Muscle layer of colon (tissue), 2 donors: ENCODE data around the gene RNF222.

ENCODE experiments used
- H3K27ac ChIP-seq: one replicate; pipeline ENCODE4 v1.7.0; 2013; ENCODE audit warnings: low read depth, mild to moderate bottlenecking, low read length, moderate library complexity
- H3K27me3 ChIP-seq, 2 donors: one replicate each; pipeline ENCODE4 v1.7.0; 2013; ENCODE audit warnings: low read length in 2 of 2, mild to moderate bottlenecking in 2 of 2; ENCODE audit not compliant: insufficient read depth in 2 of 2, control insufficient read depth in 1 of 2
- H3K36me3 ChIP-seq: one replicate; pipeline ENCODE4 v1.7.0; 2013; ENCODE audit warnings: mild to moderate bottlenecking, low read length; ENCODE audit not compliant: insufficient read depth
- H3K4me1 ChIP-seq: one replicate; pipeline ENCODE4 v1.7.0; 2013; ENCODE audit warnings: mild to moderate bottlenecking, low read length; ENCODE audit not compliant: insufficient read depth
- H3K4me3 ChIP-seq, 2 donors: one replicate each; pipeline ENCODE4 v1.7.0; 2013; ENCODE audit warnings: low read length in 2 of 2, low read depth in 1 of 2, mild to moderate bottlenecking in 1 of 2, moderate library complexity in 1 of 2
- H3K9ac ChIP-seq: one replicate; pipeline ENCODE4 v1.7.0; 2013; ENCODE audit warnings: low read length
- H3K9me3 ChIP-seq: one replicate; pipeline ENCODE4 v1.7.0; 2013; ENCODE audit warnings: mild to moderate bottlenecking, low read length
- donor health status: abdominal sarcoma.
- donor health status: Adenocarcinoma of cecum.

The RNF222 gene

DNA sequence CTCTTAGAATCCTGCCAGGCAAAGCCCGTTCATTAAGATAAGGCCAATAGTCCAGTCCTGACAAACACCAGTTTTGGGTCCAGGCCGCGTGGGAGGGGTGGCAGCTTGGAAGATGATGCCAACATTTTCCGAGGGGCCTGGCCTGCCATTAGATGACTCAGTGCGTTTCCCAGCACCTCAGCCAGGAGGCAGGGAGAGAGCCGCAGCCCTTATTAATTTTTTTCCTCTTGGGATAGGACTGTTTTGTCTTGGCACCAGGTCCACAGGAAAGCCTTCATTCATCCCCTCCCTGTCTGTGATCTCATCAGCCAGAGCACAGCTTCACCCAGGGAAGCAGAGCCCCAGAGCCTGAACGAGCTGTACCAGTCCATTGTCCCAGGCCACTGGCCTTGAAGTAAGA lies 33.3 kb upstream of the RNF222 start:
- Histone ChIP-seq H3K4me3 (no peak overlapping the region), H3K9me3 (no peaks in the 10 kb centered on the region), H3K27me3 (no peaks in the 10 kb centered on the region), H3K4me1 (peaks cover 5% of the 10 kb centered on the region), H3K27ac (no peak overlapping the region), H3K9ac (no peak overlapping the region), H3K36me3 (no peaks in the 10 kb centered on the region)

DNA sequence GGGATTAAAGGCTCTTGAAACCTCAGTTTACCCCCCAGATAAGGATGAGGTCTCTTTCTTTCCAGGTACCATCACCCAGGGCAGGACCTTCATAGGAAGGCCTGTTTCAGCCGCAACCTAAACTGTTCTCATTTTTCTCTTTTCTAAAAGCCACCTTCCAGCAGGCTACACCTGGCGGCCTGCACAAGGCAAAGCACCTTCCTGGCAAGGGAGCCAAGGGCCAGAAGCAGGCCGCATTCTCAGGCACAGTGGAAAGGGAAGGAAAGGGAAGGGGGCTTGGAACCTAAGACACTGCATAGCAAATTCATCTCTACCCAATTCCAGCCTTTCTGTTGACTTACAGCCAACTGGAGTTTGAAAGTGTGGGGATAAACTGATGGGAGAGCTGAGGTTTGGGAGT lies 29.2 kb upstream of the RNF222 start:
- Histone ChIP-seq H3K36me3 (no peaks in the 10 kb centered on the region), H3K4me1 (no peaks in the 10 kb centered on the region), H3K27ac (no peak overlapping the region), H3K9ac (no peak overlapping the region), H3K4me3 (no peak overlapping the region), H3K9me3 (no peaks in the 10 kb centered on the region), H3K27me3 (no peaks in the 10 kb centered on the region)

DNA sequence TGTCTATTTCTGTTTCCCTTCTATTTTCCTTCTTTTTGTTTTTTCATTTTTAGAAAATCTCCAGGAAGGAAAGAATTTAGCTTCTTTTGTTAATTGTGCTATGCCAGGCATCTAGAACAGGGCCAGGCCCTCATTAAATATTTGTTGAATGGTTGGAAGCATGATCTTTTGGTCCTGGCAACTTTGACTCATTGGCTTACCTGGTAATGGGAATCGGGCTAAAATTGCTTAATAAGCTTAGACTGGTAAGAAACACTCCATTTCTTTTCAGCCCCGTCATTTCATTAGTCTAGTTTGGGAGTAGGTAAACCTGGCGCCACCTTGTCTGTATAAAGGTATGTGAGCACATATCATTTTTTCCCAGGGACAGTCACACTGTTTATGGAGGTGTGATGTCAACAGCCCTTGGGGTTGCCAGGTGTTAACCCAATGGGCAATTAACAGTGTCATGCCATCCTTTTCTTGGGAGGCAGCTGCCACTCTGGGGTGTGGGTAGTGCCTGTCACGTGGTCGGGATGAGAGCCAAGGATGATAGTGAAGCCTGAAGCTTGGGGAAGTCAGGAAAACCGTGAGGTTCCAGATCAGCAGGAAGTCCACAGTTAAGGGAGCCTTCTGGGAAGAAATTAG lies 28.6 kb upstream of the RNF222 start:
- Histone ChIP-seq H3K4me1 (no peaks in the 10 kb centered on the region), H3K36me3 (no peaks in the 10 kb centered on the region), H3K27ac (no peak overlapping the region), H3K4me3 (no peak overlapping the region), H3K9me3 (no peaks in the 10 kb centered on the region), H3K27me3 (no peaks in the 10 kb centered on the region), H3K9ac (no peak overlapping the region)

DNA sequence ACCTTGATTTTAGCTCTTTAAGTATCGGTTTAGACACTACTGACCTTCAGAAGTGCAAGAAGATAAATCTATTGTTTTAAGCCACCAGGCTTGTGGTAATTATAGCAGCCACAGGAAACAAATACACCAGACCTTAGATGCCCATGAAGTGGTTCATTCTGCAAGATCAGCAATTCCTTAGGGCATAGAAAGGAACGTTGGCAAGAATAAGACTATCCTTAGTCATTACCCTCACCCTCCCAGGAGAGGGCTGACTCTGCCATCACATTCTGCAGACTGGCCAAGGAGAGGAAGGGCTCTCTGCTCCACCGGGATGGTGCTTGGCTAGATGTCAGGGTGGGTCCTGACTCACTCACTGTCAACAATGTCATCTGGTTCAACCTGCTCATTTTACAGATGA lies 23.9 kb upstream of the RNF222 start:
- Histone ChIP-seq H3K36me3 (no peaks in the 10 kb centered on the region), H3K9me3 (no peaks in the 10 kb centered on the region), H3K27ac (no peak overlapping the region), H3K4me1 (no peaks in the 10 kb centered on the region), H3K4me3 (no peak overlapping the region), H3K9ac (no peak overlapping the region), H3K27me3 (no peaks in the 10 kb centered on the region)

DNA sequence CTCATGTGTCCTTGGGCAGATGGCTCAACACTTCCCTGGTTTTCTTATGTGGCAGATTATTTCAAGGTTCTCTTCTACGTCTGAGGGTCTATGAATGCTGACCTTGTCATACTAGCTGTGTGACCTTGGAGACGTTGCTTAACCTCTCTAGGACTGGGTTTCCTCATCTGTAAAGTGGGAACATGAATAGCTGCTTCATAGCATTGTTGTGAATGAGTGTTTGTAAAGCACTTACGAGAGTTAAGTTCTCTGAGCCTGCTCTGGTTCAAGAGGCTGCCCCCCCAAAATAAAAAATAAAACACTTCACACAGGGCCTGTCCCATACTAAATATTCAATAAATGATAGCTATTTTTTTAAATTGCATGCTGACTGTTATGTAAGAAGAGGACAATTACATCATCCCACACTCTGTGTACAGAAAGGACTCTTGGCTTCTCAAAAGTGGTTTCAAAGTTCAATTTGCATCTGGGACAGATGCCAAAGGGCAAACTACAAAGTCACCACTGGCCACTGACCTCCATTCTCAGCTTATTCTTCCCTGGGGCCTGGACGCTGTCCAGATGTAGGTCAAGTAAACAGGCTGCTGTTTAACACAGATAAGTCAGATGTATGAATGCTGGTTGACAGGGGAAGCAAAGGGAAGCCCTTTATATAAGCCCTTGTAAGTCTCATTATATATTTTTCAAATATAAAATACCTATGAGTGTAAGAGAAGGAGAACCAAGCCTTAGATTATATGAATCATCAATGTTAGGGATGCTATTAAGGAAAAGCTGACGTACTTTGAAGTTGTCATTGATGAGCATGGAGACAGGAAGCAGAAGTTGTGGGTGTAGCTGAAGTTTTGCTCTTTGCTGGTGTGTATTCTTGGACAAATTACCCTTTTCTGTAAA lies 22.7 kb upstream of the RNF222 start:
- Histone ChIP-seq H3K27me3 (no peaks in the 10 kb centered on the region), H3K4me1 (no peaks in the 10 kb centered on the region), H3K4me3 (no peak overlapping the region), H3K36me3 (no peaks in the 10 kb centered on the region), H3K9ac (no peak overlapping the region), H3K9me3 (no peaks in the 10 kb centered on the region), H3K27ac (no peak overlapping the region)

DNA sequence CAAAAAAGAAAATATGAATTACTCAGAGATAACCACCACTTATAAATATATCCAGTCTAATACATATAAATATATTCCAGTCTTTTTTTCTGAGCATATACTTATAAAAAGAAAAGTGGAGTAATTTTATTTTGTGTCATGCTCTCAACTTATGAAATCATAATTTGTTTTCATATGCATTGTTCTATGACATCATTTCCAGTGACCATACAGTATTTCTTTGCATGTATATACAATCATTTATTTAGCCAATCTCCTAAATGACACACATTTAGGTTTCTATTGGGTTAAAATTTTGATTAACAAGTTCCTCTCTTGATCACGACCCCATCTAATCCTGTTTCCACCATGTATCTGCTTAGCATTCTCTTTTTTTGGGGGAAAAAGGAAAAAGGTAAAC lies 21.7 kb upstream of the RNF222 start:
- Histone ChIP-seq H3K27me3 (no peaks in the 10 kb centered on the region), H3K4me1 (no peaks in the 10 kb centered on the region), H3K9me3 (no peaks in the 10 kb centered on the region), H3K9ac (no peak overlapping the region), H3K4me3 (no peak overlapping the region), H3K27ac (no peak overlapping the region), H3K36me3 (no peaks in the 10 kb centered on the region)

DNA sequence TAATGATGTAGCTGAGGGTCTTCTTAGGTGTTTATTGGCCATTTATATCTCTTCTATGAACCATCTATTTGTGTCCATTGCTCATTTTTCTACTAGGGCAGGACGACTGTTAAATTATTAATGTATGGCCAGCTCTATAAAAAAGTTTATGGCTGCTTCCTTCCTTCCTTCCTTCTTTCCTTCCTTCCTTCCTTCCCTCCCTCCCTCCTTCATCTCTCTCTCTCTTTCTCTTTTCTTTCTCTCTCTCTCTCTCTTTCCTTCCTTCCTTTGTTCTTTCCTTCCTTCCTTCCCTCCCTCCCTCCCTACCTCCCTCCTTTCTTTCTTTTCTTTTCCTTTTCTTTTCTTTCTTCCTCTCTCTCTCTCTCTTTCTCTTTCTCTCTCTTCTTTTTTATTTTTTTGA lies 20.8 kb upstream of the RNF222 start:
- Histone ChIP-seq H3K36me3 (no peaks in the 10 kb centered on the region), H3K4me1 (no peaks in the 10 kb centered on the region), H3K27me3 (no peaks in the 10 kb centered on the region), H3K9ac (no peak overlapping the region), H3K9me3 (no peaks in the 10 kb centered on the region), H3K27ac (no peak overlapping the region), H3K4me3 (no peak overlapping the region)

DNA sequence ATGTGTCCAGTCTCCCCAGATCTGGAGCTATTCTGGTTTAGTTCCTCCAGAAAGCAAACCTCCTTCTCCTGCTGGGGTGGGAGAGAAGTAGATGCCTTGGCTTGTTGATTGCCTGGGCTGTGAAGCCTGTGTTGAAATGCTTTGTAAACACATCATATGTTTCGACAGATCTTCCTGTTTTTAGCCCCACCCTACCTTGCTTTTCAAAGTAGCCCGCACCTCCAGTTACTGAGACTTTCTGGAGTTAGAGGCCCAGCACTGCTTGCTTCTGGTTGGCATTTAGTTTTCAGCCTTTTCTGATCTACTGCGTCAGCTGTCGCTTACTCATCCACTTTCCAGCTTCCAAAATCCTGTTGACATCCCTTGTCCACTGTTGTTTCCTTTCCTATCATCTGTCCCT lies 20.2 kb upstream of the RNF222 start:
- Histone ChIP-seq H3K4me1 (no peaks in the 10 kb centered on the region), H3K9ac (no peak overlapping the region), H3K27ac (no peak overlapping the region), H3K4me3 (no peak overlapping the region), H3K36me3 (no peaks in the 10 kb centered on the region), H3K27me3 (no peaks in the 10 kb centered on the region), H3K9me3 (no peaks in the 10 kb centered on the region)

DNA sequence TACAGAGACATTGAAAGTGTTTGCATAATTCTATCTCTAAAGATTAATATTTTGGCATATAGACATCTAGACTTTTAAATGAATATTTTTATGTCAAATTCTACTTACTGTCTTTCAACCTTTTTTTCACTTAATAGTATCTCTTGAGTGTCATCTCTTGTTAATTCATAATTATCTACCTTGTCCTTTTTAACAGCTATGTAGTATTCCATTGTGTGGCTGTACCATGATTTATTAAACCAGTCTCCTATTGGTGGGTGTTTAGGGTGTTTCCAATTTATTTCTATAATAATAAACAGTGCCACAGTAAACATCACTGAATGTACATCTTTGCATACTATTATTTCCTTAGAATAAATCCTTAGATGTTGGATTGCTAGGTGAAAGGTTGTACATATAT lies 16.3 kb upstream of the RNF222 start:
- Histone ChIP-seq H3K27ac (no peak overlapping the region), H3K9ac (no peak overlapping the region), H3K4me3 (no peak overlapping the region), H3K27me3 (no peaks in the 10 kb centered on the region), H3K4me1 (peaks cover 5% of the 10 kb centered on the region), H3K36me3 (no peaks in the 10 kb centered on the region), H3K9me3 (no peaks in the 10 kb centered on the region)

DNA sequence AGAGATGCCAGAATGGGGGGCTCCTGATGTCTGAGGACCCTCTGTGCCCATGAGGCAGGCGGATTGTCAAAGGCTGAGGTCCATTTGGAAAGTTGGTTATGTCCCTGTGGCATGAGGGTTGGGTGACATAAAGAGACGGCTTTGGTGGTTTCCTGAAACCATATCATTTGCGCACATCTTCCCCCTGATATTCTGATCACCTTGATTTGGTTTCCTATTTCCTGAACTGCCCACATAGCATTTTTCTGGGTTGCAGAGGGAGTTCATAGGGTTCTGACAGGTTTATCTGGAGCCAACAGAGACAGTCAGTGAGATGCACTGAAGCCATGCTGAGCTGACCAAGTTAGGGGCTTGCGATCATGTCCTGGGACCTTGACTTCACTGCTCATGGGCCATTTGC lies 15.7 kb upstream of the RNF222 start:
- Histone ChIP-seq H3K36me3 (no peaks in the 10 kb centered on the region), H3K9me3 (no peaks in the 10 kb centered on the region), H3K27ac (no peak overlapping the region), H3K4me1 (peaks cover 5% of the 10 kb centered on the region), H3K9ac (no peak overlapping the region), H3K4me3 (no peak overlapping the region), H3K27me3 (no peaks in the 10 kb centered on the region)

DNA sequence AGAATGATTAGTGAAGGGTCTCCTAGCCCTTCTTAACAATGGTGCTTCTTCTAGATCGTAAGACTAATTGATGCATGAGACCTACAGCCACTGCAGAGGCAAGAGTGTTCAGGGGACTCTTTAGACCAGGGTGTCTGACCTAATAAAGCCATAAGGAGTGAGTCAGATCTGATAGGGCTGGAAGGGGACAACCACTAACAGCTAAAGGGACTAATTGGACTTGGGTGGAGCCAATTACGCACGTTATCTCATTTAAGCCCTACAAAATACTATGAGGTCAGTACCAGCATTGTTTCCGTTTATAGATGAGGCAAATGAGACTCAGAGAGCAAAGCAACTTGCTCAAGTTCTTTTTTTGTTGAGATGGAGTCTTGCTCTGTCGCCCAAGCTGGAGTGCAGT lies 14.5 kb upstream of the RNF222 start:
- H3K4me1 ChIP-seq, result peaks cover 5% of the 10 kb centered on the region
- H3K4me3 ChIP-seq, result no peak overlapping the region
- H3K36me3 ChIP-seq, result no peaks in the 10 kb centered on the region
- H3K27ac ChIP-seq, result no peak overlapping the region
- H3K27me3 ChIP-seq, result no peaks in the 10 kb centered on the region
- no peak overlapping the region for H3K9ac ChIP-seq
- H3K9me3 ChIP-seq, result no peaks in the 10 kb centered on the region

DNA sequence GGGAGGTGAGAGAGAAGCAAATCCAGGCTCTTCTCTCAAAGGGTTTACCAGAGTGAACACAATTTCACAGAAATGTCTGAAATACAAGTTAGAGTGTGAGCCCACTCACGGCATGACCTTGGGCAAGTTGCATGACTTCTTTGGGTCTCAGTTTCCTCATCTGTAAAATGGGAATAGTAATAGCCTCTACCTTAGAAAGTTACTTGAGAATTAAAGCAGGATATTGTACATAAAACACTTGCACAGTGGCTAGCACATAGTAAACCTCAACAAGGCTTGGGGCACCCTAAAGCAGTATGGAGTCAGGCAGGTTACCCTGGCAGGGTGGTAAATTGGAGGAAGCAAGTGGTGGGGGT lies 13.2 kb upstream of the RNF222 start:
- Histone ChIP-seq H3K4me1 (peaks cover 5% of the 10 kb centered on the region), H3K36me3 (no peaks in the 10 kb centered on the region), H3K9ac (no peak overlapping the region), H3K27me3 (no peaks in the 10 kb centered on the region), H3K9me3 (no peaks in the 10 kb centered on the region), H3K27ac (no peak overlapping the region), H3K4me3 (no peak overlapping the region)
